ENCODE measurements around the gene ZNF217.

DNA sequence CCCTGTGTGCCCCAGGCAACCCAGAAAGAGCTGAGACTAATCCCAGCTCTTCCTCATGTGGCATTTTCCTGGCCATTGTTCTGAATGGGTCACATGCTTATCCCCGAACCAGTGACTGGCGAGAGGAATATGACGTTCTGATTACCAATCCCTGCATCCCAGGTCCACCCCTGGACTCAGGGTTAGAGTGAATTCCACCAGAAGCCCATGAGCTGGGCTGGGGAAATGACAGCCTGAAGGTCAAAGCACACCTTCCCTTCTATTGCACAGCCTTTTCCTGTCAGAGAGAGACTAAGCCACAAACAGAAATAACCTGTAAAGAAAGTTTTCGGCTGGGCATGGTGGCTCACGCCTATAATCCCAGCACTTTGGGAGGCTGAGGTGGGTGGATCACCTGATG lies 70.9 kb downstream of the ZNF217 start:
- TF ChIP-seq EZH2 (IDR thresholded peaks at IDR 0.05; ENCODE audit: insufficient read depth, poor library complexity, severe bottlenecking) (no peak), EZH2phosphoT487 (IDR thresholded peaks at IDR 0.05; ENCODE audit: insufficient read depth, low read depth) (no peak)
